ENCODE results near the gene POLR1F. TPM values are rescaled to one million over a fixed set of nuclear protein-coding genes. Genes with fewer than 3 reads are reported as not detected.

The POLR1F gene
- total RNA-seq, 1 experiment from 2014 or later, result 24.9 TPM

GRCh38 chr7:19747740-19748339 lies 39.0 kb upstream of the POLR1F start:
- Histone ChIP-seq H2BK120ac (ENCODE audit: low read depth, low read length, poor library complexity, severe bottlenecking) (no peak overlapping the region), H3K14ac (ENCODE audit: insufficient read depth, low read length) (no peak overlapping the region), H4K91ac (ENCODE audit: insufficient read length, low read depth, low read length) (no peak overlapping the region), H3K9ac (ENCODE audit: extremely low read depth, insufficient read length, low read length) (no peak overlapping the region), H3K4ac (ENCODE audit: low read depth, low read length) (no peak overlapping the region), H3K23ac (ENCODE audit: insufficient read length, low read depth, low read length) (no peak overlapping the region), H2BK20ac (ENCODE audit: low read depth, low read length, poor library complexity, severe bottlenecking) (no peak overlapping the region), H4K20me1 (ENCODE audit: control insufficient read depth, insufficient read depth, insufficient read length) (no peaks in the 10 kb centered on the region), H3K23me2 (ENCODE audit: insufficient read length, low read depth, low read length, poor library complexity, severe bottlenecking) (no peaks in the 10 kb centered on the region), H2AFZ (ENCODE audit: low read length) (no peak overlapping the region), H3T11ph (ENCODE audit: low read length) (no peak overlapping the region), H2BK15ac (ENCODE audit: low read depth, low read length) (no peak overlapping the region), H3K79me1 (ENCODE audit: insufficient read depth, low read depth, low read length, poor library complexity, severe bottlenecking) (no peaks in the 10 kb centered on the region), H3K9me3 (ENCODE audit: control insufficient read depth, low read depth, low read length) (no peaks in the 10 kb centered on the region), H4K5ac (ENCODE audit: insufficient read length, low read depth, low read length) (no peak overlapping the region), H2BK5ac (ENCODE audit: insufficient read length, low read length) (no peak overlapping the region), H3K4me2 (ENCODE audit: insufficient read depth, insufficient read length, low read length) (no peak overlapping the region), H4K8ac (replicated peaks; ENCODE audit: insufficient read length, low read depth, low read length) (no peak overlapping the region), H3K27me3 (ENCODE audit: insufficient read depth, low read length) (no peaks in the 10 kb centered on the region), H3K27ac (ENCODE audit: insufficient read length, low read depth, low read length) (no peak overlapping the region), H2AK5ac (ENCODE audit: insufficient read length, low read length) (no peak overlapping the region), H3K4me1 (ENCODE audit: insufficient read depth, low read length) (no peaks in the 10 kb centered on the region), H2BK12ac (ENCODE audit: insufficient read length, low read depth, low read length) (no peak overlapping the region), H3K18ac (ENCODE audit: insufficient read length, low read depth, low read length) (no peak overlapping the region), H3K56ac (ENCODE audit: insufficient read length, low read depth, low read length) (no peak overlapping the region), H3K79me2 (ENCODE audit: insufficient read depth, low read length) (no peaks in the 10 kb centered on the region)
- H3K36me3 Mint-ChIP-seq (ENCODE audit: insufficient read depth in 1 of 3, low read depth in 3 of 3), result no peaks in the 10 kb centered on the region
- no peaks in the 10 kb centered on the region for H3K9me3 Mint-ChIP-seq
- no peaks in the 10 kb centered on the region for H3K27me3 Mint-ChIP-seq (ENCODE audit: low read depth)
- no peak for DNase-seq
- no CpG with 5 or more reads among the region's 4 CpGs for WGBS (ENCODE audit: extremely low coverage, insufficient read length, low lambda C conversion rate)
- peak; percentile 80 for TF ChIP-seq CTCF (conservative IDR thresholded peaks at IDR 0.05)
- no peak overlapping the region for H3K4me3 Mint-ChIP-seq
- H3K4me1 Mint-ChIP-seq, result no peaks in the 10 kb centered on the region
- no peak overlapping the region for H3K27ac Mint-ChIP-seq

All from H9 (cell line).